IPS-18a (cell line): ENCODE data around the gene TNK1.

Source experiments
- H3K27ac ChIP-seq: one replicate; pipeline ENCODE4 v1.5.1; 2013; ENCODE audit warnings: low read length
- H3K27me3 ChIP-seq: one replicate; pipeline ENCODE4 v1.6.1; 2013; ENCODE audit warnings: mild to moderate bottlenecking, low read length; ENCODE audit not compliant: control insufficient read depth, insufficient read depth
- H3K36me3 ChIP-seq: one replicate; pipeline ENCODE4 v1.6.1; 2013; ENCODE audit warnings: low read depth, low read length; ENCODE audit not compliant: control insufficient read depth
- H3K4me1 ChIP-seq: one replicate; pipeline ENCODE4 v1.6.1; 2013; ENCODE audit warnings: low read depth, low read length; ENCODE audit not compliant: control insufficient read depth
- H3K4me3 ChIP-seq: one replicate; pipeline ENCODE4 v1.5.1; 2013; ENCODE audit warnings: low read length
- H3K9ac ChIP-seq: one replicate; pipeline ENCODE4 v1.6.1; 2013; ENCODE audit warnings: mild to moderate bottlenecking, low read length, moderate library complexity
- H3K9me3 ChIP-seq: one replicate; pipeline ENCODE4 v1.6.1; 2013; ENCODE audit warnings: low read depth, low read length; ENCODE audit not compliant: control insufficient read depth

Gene TNK1

DNA sequence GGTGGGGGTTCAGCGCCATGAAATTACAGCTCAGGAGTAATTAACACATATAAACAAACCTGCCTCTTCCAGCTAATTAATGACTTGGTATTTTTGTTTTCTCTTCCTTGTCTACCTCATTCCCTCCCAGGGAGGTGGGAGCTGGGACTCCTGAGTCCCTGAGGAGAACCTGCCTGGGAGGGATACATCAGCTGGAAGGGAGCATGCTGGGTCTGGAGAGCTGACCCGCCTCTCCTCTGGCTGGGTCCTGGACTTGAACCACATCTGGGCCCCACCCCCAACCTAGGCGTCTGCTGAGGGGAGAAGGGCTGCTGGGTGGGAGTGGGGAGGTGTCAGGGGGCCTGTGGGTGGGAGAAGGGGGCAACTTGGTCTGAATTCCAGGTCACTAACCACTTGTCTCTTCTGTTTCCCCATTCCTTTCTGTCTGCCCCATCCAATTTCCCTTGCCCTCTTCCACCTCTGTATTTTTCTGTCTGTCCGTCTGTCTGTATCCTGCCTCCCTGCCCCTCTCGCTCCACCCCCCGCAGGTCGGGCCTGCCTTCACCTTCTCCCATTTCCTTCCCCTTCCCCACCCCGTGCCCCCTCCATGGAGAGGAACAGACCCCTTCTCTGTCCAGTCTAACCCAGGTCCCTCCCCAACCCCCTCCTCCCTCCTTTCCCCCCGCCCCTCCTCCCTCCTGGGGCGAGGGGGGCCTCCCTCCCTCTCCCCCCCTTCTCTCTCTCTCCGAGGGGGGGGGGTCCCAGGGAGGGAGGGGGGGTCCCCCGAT lies 26.8 kb downstream of the TNK1 start, which contains the start of gene NLGN2:
NLGN2 (plus strand) TSS at position 361 of the 767 bp plus-strand sequence. CDS start 411 bp downstream, outside the sequence.
- H3K27ac ChIP-seq: no peak within 1 kb of the TSS
- no peak within 1 kb of the TSS for H3K4me3 ChIP-seq
- H3K9ac ChIP-seq: no peak within 1 kb of the TSS
- H3K36me3 ChIP-seq: peaks cover 19% of the 10 kb centered on the region
- no peaks in the 10 kb centered on the region for H3K9me3 ChIP-seq
- H3K4me1 ChIP-seq: peaks cover 22% of the 10 kb centered on the region
- no peaks in the 10 kb centered on the region for H3K27me3 ChIP-seq

DNA sequence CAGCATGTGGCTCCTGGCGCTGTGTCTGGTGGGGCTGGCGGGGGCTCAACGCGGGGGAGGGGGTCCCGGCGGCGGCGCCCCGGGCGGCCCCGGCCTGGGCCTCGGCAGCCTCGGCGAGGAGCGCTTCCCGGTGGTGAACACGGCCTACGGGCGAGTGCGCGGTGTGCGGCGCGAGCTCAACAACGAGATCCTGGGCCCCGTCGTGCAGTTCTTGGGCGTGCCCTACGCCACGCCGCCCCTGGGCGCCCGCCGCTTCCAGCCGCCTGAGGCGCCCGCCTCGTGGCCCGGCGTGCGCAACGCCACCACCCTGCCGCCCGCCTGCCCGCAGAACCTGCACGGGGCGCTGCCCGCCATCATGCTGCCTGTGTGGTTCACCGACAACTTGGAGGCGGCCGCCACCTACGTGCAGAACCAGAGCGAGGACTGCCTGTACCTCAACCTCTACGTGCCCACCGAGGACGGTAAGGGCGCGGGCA lies 27.4 kb downstream of the TNK1 start:
- Histone ChIP-seq H3K4me3 (no peak overlapping the region), H3K9me3 (no peaks in the 10 kb centered on the region), H3K36me3 (peaks cover 19% of the 10 kb centered on the region), H3K4me1 (peaks cover 15% of the 10 kb centered on the region), H3K27me3 (no peaks in the 10 kb centered on the region), H3K27ac (no peak overlapping the region), H3K9ac (no peak overlapping the region)

- H3K27ac ChIP-seq: no peak overlapping the region
- no peaks in the 10 kb centered on the region for H3K9me3 ChIP-seq
- H3K4me1 ChIP-seq: peaks cover 15% of the 10 kb centered on the region
- peaks cover 19% of the 10 kb centered on the region for H3K36me3 ChIP-seq
- no peaks in the 10 kb centered on the region for H3K27me3 ChIP-seq
- H3K9ac ChIP-seq: no peak overlapping the region
- H3K4me3 ChIP-seq: no peak overlapping the region
Measured at GRCh38 chr17:7408863-7409262, 28.0 kb downstream of the TNK1 start.

GRCh38 chr17:7409716-7410115 lies 28.8 kb downstream of the TNK1 start:
- no peaks in the 10 kb centered on the region for H3K27me3 ChIP-seq
- H3K27ac ChIP-seq: no peak overlapping the region
- H3K9me3 ChIP-seq: no peaks in the 10 kb centered on the region
- H3K4me1 ChIP-seq: peaks cover 15% of the 10 kb centered on the region
- H3K4me3 ChIP-seq: no peak overlapping the region
- no peak overlapping the region for H3K9ac ChIP-seq
- peaks cover 19% of the 10 kb centered on the region for H3K36me3 ChIP-seq

GRCh38 chr17:7410634-7411426 lies 29.9 kb downstream of the TNK1 start:
- Histone ChIP-seq H3K27ac (no peak overlapping the region), H3K27me3 (no peaks in the 10 kb centered on the region), H3K4me1 (peaks cover 13% of the 10 kb centered on the region), H3K36me3 (peaks cover 30% of the 10 kb centered on the region), H3K9me3 (no peaks in the 10 kb centered on the region), H3K9ac (no peak overlapping the region), H3K4me3 (no peak overlapping the region)

GRCh38 chr17:7411427-7411750 lies 30.5 kb downstream of the TNK1 start:
- H3K36me3 ChIP-seq: peaks cover 31% of the 10 kb centered on the region
- H3K27me3 ChIP-seq: no peaks in the 10 kb centered on the region
- H3K9me3 ChIP-seq: no peaks in the 10 kb centered on the region

GRCh38 chr17:7413346-7413985 lies 32.6 kb downstream of the TNK1 start:
- H3K27ac ChIP-seq: no peak overlapping the region
- H3K27me3 ChIP-seq: no peaks in the 10 kb centered on the region
- no peaks in the 10 kb centered on the region for H3K9me3 ChIP-seq
- peaks cover 33% of the 10 kb centered on the region for H3K36me3 ChIP-seq
- peaks cover under 1% of the 10 kb centered on the region for H3K4me1 ChIP-seq
- H3K9ac ChIP-seq: no peak overlapping the region
- H3K4me3 ChIP-seq: no peak overlapping the region

More at GRCh38 chr17:7411427-7411750, 30.5 kb downstream of the TNK1 start:
- Histone ChIP-seq H3K27ac (no peak overlapping the region), H3K9ac (no peak overlapping the region), H3K4me1 (peaks cover 9% of the 10 kb centered on the region), H3K4me3 (no peak overlapping the region)

DNA sequence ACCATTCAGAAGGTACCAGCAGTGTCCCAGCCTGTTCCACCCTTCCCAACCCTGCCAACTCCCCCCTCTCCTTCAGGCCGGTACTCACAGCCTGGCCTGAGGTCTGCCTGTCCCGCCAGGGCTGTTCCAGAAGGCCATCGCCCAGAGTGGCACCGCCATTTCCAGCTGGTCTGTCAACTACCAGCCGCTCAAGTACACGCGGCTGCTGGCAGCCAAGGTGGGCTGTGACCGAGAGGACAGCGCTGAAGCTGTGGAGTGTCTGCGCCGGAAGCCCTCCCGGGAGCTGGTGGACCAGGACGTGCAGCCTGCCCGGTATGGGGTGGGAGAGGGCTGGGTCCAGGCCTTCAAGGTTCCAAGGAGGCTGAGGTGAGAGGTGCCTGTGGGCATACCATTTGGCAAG lies 33.9 kb downstream of the TNK1 start:
- Histone ChIP-seq H3K9me3 (no peaks in the 10 kb centered on the region), H3K27ac (no peak overlapping the region), H3K4me1 (peaks cover 6% of the 10 kb centered on the region), H3K9ac (no peak overlapping the region), H3K36me3 (peaks cover 24% of the 10 kb centered on the region), H3K27me3 (no peaks in the 10 kb centered on the region), H3K4me3 (no peak overlapping the region)

GRCh38 chr17:7415784-7416183 lies 34.9 kb downstream of the TNK1 start:
- H3K36me3 ChIP-seq: peaks cover 16% of the 10 kb centered on the region
- no peak overlapping the region for H3K27ac ChIP-seq
- H3K4me1 ChIP-seq: peaks cover 6% of the 10 kb centered on the region
- H3K27me3 ChIP-seq: no peaks in the 10 kb centered on the region
- H3K4me3 ChIP-seq: no peak overlapping the region
- H3K9ac ChIP-seq: no peak overlapping the region
- H3K9me3 ChIP-seq: no peaks in the 10 kb centered on the region

GRCh38 chr17:7416323-7416722 lies 35.4 kb downstream of the TNK1 start:
- no peak overlapping the region for H3K4me3 ChIP-seq
- H3K9ac ChIP-seq: no peak overlapping the region
- H3K27ac ChIP-seq: no peak overlapping the region

GRCh38 chr17:7417056-7417655 lies 36.3 kb downstream of the TNK1 start:
- no peak overlapping the region for H3K27ac ChIP-seq
- no peaks in the 10 kb centered on the region for H3K9me3 ChIP-seq
- H3K9ac ChIP-seq: no peak overlapping the region
- peaks cover 6% of the 10 kb centered on the region for H3K4me1 ChIP-seq
- H3K36me3 ChIP-seq: peaks cover 16% of the 10 kb centered on the region
- no peaks in the 10 kb centered on the region for H3K27me3 ChIP-seq
- no peak overlapping the region for H3K4me3 ChIP-seq

More at GRCh38 chr17:7416323-7416722, 35.4 kb downstream of the TNK1 start:
- H3K4me1 ChIP-seq: peaks cover 6% of the 10 kb centered on the region
- no peaks in the 10 kb centered on the region for H3K27me3 ChIP-seq
- H3K9me3 ChIP-seq: no peaks in the 10 kb centered on the region
- peaks cover 16% of the 10 kb centered on the region for H3K36me3 ChIP-seq
